22Rv1 (cell line): ENCODE measurements around the gene ZNF419.
A peak's percentile ranks its signal among the peaks of the same experiment; 100 is the strongest.

Experiments
- H3K27ac ChIP-seq: fragments of 450-650 bp; 2 replicates; pipeline ENCODE4 v1.5.1; 2017
- CTCF ChIP-seq: fragments of 450-650 bp; IDR thresholded peaks from 2 replicates; pipeline ENCODE4 v1.5.1; 2017; ENCODE audit warnings: mild to moderate bottlenecking
- ZFX ChIP-seq: fragments of 450-650 bp; IDR thresholded peaks from 2 replicates; pipeline ENCODE4 v1.6.1; 2017; ENCODE audit warnings: antibody characterized with exemption, borderline replicate concordance

Gene ZNF419

GRCh38 chr19:57487477-57488298 is at the start of gene ZNF419:
Gene ZNF419 (plus strand): TSS chr19:57487750. CDS start chr19:57487951, 201 bp downstream.
- H3K27ac ChIP-seq = peak within 1 kb of the TSS; percentile 71

- TF ChIP-seq ZFX (no peak), CTCF (no peak)
- H3K27ac ChIP-seq = no peak overlapping the region
Observed at GRCh38 chr19:57437931-57438330, 49.6 kb upstream of the ZNF419 start.

GRCh38 chr19:57438925-57439324 is 48.6 kb upstream of the ZNF419 start:
- no peak overlapping the region for H3K27ac ChIP-seq
- TF ChIP-seq CTCF (no peak), ZFX (no peak)

GRCh38 chr19:57441979-57442752 is 45.4 kb upstream of the ZNF419 start:
- no peak overlapping the region for H3K27ac ChIP-seq
- TF ChIP-seq ZFX = no peak
- no peak for TF ChIP-seq CTCF

GRCh38 chr19:57443121-57443696 is 44.3 kb upstream of the ZNF419 start:
- no peak overlapping the region for H3K27ac ChIP-seq

GRCh38 chr19:57452307-57452706 is 35.2 kb upstream of the ZNF419 start:
- TF ChIP-seq ZFX = no peak
- TF ChIP-seq CTCF = no peak
- H3K27ac ChIP-seq = no peak overlapping the region

More at GRCh38 chr19:57443121-57443696, 44.3 kb upstream of the ZNF419 start:
- TF ChIP-seq ZFX (no peak), CTCF (no peak)

- TF ChIP-seq ZFX (no peak), CTCF (peak; percentile 67)
- H3K27ac ChIP-seq = no peak overlapping the region
Observed at GRCh38 chr19:57465680-57466381, 21.7 kb upstream of the ZNF419 start.
